ENCODE results near the gene SLC35F3.

DNA sequence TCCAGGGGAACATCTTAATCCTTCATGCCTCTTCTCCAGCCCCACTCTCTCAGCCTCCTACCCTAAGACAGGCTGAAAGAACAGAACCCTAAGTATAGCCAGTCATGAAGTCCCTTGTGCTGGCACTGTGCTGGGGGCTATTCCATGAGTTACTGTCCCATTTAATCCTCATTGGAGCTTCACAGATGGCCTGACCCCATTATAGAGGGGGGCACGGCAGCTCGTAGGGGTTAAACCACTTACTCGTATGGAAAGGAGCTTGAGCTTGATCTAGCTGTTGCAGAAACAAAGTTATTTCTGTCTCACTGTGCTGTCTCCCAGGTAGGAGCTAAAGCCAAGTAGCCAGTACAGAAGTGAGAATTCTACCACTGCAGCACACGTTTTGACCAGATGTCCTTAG is 265.6 kb downstream of the SLC35F3 start:
- TF ChIP-seq, protein P1, sequence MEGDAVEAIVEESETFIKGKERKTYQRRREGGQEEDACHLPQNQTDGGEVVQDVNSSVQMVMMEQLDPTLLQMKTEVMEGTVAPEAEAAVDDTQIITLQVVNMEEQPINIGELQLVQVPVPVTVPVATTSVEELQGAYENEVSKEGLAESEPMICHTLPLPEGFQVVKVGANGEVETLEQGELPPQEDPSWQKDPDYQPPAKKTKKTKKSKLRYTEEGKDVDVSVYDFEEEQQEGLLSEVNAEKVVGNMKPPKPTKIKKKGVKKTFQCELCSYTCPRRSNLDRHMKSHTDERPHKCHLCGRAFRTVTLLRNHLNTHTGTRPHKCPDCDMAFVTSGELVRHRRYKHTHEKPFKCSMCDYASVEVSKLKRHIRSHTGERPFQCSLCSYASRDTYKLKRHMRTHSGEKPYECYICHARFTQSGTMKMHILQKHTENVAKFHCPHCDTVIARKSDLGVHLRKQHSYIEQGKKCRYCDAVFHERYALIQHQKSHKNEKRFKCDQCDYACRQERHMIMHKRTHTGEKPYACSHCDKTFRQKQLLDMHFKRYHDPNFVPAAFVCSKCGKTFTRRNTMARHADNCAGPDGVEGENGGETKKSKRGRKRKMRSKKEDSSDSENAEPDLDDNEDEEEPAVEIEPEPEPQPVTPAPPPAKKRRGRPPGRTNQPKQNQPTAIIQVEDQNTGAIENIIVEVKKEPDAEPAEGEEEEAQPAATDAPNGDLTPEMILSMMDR (conservative IDR thresholded peaks at IDR 0.05 in 1 of 2, IDR thresholded peaks at IDR 0.05 in 1 of 2; ENCODE audit: extremely low read depth in 1 of 2, insufficient read depth in 1 of 2, low read depth in 1 of 2, low read length in 2 of 2) = no peak
- no peak for TF ChIP-seq EZH2 (IDR thresholded peaks at IDR 0.05; ENCODE audit: borderline replicate concordance, low read length)

Data from mammary epithelial cell (primary cell).